EL (cell line): ENCODE measurements around the gene B9D1.

Experiments used
- DNase-seq: peaks from one replicate; pipeline ENCODE4 v3.0.0-alpha.2; 2016

The B9D1 gene

DNA sequence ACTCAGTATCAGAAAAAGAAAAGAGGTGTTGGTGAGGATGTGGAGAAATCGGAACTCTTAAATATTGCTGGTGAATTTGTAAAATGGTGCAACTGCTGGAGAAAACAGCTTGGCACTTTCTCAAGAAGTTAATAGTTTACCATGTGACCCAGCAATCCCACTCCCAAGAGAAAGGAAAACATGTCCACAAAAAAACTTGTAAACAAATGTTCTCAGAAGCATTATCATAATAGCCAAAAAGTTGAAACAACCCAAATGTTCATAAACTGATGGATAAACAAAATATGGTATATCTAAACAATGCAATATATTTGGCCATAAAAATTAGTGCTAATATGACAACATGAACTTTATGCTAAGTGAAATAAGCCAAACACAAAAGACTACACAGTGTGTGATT lies 13.2 kb upstream of the B9D1 start:
- no peak for DNase-seq

DNA sequence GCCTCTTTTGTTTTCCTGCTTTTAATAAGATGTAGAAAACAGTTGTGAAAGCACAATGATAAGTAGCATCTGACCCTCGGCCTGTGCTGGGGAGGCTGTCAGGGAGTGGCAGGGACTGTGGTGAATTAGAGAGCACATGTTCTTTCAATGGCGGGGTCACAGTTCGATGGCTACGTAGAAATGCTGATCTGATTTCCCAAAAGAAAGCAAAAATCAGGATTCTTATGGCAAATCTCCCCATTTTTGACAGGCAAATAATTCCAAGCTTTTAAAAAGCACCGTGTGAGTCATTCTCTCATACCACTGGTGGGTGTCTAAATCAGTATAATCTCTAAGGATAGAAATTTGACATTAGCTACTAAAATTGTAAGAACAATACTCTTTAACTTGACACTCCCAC lies 11.6 kb upstream of the B9D1 start:
- DNase-seq: no peak

DNA sequence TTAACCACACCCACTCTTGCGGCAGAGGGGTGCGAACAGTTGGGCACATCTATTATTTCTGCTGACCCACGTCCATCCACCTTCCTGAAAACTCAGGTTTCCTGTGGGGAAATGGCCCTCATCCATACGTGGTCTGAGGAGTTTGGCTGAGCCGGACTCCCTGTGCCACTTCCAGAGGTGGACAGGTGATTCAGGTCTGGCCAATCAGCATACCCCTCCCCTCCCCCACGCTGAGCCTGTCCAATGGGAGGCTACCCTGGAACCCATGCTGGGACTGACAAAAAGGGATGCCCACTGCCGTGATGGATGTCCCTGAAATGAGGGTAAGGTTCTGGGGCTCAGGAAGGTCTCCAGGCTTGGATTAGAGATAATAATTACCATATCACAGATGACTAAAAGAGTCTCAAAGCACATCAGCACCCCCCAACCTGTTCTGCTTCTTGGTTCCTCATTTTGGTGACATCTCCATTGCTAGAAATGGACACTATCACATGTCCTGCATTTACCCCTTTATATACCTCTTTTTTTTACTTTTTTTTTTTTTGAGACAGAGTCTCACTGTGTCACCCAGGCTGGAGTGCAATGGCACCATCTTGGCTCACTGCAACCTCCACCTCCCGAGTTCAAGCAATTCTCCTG lies 10.5 kb upstream of the B9D1 start:
- DNase-seq: no peak

DNA sequence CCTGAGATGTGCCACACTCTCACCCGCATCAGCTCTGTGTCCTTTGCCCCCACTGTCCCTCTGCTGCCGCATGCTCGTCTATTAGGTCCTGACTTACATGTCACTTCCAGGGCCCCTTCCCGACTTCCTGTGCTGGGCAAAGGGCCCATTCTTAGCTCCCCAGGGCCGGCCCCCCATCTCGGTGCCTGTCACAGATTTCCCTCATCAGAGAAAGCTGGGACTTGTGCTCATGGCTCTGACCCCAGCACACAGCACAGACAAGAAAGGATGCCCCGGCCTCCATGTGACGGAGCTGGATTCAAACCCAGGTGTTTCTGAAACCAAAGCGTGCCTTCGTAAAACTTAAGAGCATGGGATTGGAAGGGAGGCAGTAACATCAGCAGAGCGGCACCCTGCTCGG lies 9.9 kb upstream of the B9D1 start:
- DNase-seq: no peak

DNA sequence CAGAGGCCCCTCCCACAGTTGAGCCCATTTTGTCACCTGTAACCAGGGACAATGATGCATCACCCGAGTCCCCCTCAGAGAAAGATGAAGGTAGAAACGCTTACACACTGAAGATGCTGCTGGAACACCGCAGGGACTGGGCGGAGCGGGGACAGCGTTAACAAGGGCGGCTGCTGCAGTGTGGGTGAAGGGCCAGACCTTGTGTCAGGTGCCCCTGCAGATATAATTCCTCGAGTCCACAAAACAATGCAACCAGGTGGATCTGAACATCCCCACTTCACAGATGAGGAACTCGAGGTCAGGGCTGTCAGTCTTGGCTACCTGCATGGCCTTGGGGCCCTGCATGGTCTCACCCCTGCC lies 9.5 kb upstream of the B9D1 start:
- no peak for DNase-seq

DNA sequence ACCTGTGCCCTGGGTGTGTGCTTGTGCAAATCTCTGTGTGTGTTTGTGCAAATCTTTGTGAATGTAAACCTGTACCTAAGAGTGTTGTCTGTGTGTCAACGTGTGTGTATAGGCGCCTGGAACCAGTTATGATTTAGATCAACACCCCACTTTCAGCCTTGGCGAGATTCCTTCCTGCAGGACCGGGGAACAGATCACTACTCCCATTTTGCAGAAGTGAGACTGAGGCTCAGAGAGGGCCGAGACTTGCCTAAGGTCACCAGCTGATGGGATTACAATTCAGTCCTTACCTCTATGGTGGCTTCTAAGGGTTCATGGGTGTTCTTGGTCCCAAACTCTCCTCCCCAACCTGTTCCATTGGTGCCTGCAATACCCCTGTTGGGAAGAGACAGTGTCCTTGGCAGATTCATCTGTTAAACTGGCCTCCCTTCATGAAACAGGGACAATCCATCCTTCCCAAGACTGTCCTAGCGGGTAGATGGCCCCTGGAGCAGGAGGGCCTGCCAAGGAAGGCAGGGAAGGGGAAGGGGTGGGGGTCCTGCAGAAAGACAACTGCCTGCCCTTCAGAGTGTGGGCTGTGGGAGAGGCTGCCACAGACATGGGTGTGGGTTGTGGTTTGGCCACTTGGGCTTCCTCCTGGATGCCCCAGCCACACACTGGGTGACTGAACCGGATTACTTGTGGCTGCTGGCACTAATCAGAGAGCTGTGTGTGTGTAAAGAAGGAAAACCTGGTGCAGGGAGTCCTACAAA lies 8.9 kb upstream of the B9D1 start:
- no peak for DNase-seq

DNA sequence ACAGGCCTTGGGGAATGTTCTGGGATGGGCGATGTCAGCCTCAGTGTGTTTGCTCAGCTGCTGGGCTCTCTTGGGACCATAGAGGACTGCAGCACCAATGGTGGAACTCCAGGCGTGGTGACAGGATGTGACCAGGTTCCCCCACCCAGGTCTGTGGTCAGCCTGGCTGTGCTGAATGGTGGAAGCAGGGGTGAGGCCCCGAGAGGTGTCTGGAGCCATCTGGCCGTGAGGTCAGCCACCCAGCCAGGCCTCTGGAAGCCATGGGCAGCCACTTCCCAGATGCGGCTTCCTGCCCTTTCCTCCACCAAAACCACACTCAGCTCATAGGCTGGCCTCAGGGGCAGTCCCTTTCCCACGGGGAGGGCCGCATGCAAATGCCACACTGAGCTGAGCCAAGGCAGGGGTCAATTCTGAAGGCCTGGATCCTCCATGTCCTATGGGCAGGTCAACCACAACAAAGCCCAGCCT lies 8.0 kb upstream of the B9D1 start:
- DNase-seq: no peak

DNA sequence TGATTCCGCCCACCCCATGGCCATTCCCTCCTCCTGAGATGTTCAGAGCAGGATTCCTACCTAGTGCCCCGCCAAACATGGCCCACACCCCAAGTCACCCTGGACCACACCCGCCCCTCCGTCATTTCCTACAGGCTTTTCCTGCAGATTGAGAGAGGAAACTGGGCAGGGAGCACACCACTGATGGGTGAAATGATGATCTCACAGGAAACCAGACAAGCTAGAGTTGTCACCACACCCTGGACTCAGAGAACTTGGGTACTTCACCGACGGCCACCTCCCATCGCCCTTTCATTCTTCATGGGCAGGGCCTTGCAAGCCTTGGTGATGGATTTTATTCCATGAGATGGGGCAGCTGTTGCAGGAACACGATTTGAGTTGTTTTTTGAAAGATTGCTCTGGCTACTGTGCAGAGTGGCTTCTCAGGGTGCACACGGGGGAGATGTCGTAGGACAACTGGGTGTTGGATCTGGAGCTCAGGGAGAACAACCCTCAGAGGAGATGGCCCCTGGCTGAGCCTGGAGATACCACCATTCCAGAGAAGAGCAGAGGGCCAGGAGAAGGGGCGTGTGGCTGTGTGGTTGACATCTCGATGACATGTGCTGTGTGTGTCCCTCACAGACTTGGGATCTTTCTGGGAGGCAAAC lies 7.4 kb upstream of the B9D1 start:
- no peak for DNase-seq

DNA sequence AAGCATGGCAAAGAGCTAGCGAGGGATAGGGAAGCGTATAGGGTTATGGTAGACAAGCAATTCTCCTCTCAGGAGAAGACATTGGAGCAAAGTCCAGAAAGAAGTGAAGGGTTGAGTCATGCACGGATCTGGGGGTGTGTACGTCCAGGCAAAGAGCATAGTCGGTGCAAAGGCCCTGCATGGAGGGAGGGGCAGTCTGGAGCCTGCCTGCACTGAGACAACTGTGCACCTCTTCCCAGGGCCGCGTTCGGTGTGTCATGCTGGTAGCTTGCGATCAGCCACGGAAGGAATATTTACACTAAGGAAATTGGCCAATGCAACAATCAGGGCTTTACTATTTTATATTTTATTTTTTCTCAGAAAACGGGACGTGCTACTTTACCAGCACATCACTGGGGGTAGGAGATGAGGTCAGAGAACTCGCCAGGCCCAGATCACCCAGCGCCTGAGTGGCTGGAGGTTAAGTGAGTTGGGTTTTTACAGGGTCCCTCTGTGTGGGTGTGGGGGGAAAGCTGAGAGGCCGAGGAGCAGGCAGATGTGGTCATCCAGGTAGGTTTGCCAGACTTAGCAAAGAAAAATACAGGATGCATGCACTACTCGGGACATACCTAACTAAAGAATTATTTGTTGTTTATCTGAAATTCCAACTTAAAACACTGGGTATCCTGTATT lies 6.7 kb upstream of the B9D1 start:
- DNase-seq: no peak

DNA sequence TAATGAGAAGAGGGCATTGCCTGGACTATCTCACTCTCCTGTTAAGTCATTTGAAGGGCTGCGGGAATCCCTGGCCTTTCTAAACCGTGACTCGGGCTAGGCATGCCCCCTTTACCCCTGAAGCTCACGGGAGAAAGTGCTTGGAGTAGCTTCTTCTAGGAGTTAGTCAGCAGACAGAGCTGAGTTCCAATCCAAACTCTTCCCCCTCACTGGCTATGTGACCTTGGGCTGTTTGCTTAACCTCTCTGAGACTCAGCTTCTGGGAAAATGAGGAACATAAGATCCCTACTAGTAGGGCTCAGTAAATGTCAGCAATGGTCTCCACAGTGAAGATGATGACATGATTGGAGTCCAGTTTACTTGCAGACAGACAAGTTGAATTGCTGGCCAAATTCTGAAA lies 5.7 kb upstream of the B9D1 start:
- no peak for DNase-seq

DNA sequence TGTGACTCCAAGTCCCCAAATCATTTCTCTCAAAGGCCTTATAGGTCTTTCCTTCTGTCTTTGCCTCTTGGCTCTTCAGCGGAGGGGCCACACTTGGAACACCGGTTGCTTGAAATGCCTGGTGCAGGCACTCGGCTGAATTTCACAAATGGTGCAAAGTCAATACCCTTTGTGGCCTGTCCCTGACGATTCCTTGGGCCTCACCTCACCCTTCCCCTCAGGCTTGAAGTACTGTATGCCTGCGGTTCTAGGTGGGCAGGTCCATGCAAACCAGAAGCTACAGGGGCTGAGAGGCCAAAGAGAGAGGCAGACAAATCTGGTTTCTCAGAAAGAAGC lies 4.1 kb upstream of the B9D1 start:
- no peak for DNase-seq

DNA sequence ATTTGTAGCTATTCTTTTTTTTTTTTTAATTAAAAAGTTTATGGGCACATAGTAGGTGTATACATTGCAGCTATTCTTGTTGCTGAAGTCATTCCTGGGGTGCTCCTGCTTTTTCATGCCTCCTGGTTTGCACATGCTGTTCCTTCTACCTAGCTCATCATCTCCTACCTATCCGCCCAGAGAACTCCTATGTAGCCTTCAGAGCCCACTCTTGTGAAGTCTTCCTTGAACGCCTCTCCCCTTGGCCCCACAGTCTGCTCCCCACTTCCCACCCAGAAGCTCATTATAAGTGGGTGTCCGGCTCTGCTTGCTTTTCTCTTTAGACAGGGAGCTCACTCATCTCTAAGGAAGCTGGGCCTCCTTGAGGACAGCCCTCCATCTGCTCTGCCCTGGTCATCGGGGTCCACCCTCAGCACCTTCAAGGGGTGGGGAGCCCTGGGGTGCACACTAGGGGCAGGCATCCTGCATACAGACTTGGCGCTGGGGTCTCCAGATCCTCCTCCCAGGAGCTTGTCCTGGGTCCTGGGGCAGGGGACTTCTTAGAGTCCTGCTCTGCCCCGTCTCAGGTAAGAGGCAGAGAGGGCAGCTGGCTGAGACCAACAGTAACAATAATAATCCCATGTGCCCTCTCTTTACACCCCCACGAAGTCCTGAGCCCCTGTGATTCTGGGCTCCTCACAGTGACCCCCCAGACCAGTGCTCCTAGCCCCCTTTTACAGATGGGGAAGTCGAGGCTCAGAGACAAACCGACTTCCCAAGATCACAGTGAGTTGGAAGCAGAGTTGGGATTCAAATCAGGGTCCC lies 3.5 kb upstream of the B9D1 start:
- DNase-seq: no peak

DNA sequence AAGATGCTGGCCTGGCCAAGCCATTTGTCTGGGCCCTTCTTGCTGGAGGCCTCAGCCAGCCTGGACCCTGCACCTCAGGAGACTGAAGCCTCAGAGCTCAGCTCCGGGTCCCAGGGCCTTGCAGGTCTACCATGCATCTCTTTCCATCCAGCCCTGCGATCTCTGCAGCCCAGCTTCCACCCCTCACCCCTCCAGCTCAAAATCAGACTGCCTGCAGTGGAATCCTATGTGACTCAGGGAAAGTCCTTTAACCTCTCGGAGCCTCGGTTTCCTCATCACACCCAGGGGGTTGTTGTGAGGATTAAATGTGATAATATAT lies 2.9 kb upstream of the B9D1 start:
- DNase-seq: no peak

DNA sequence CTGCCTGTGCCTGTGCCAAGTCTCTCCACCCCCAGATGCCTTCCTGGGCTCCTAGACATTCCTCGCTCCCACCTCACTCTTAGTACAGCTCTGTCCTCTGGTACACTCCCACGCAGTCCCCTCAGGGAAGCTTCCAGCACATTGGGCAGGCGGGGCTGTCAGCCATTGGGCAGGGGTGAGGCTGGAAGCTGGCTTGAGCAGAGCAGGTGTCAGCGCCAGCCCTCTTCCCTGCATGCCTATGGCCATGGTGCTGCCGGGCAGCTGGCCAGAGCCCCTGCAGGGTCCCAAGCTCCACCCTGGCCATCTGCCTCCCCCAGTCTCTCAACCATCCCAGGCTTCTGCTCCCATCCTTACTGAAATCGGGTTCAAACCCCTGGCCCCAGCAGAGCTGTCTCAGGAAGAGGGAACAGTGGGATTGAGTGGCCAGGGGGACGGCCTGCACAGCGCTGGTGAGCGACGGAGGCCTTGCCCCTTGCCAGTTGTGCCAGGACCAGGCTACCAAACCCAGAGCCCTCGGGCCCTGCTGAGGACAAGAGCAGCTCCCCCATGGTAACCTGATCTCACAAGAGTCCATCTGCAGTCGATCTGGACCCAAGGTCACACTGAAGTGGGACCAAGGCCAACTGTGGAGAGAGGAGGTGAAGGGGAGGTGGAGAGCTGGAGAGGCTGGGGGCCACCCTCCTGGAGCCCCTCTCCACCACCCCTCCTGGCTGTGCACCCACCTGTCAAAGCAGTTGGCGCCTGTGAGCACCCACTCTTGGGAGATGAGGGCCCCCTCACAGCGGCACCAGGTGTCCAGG lies 2.4 kb upstream of the B9D1 start:
- DNase-seq: peak; percentile 51

DNA sequence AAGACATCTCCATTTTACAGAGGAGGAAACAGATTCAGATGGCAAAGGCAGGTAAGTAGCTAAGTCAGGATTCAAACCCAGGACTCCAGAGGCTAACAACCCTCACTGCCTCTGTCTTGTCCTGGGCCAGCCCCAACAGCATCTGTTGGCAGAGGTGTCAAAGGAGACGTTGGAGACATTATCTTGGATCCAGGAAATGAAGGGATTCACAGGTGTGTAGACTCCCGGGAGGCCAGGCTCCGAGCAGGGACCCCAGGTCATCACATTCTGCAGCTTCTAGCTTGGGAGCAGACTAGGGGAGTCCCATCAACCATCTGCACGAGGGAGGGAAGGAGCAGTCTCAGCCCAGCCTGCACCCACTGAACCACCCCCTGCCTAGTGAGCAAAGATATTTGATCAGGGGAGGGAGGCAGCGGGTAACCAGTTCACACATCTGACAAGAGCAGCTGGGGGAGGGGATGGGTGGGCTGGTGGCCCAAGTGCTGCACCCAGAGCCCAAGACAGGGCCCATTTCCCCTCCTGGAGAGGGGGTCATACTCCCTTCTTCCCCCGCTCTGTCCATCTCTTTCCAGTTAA lies 1.0 kb upstream of the B9D1 start:
- no peak for DNase-seq

DNA sequence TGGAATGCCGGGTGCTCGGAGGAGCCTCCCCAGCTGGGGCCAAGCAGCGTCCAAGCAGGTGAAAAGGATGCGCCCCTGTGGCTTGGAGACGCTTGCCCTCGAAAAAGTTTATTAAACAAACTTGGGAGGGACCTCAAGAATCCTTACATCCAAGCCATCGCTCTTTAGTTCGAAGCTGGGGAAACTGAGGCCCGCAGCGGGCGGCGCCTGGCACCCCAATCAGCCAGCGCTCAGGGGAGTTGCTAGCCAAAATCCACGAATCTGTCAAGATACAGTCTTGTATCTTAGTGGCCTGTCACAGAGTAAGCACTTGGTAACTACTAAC lies 553 bp upstream of the B9D1 start:
- DNase-seq: no peak

DNA sequence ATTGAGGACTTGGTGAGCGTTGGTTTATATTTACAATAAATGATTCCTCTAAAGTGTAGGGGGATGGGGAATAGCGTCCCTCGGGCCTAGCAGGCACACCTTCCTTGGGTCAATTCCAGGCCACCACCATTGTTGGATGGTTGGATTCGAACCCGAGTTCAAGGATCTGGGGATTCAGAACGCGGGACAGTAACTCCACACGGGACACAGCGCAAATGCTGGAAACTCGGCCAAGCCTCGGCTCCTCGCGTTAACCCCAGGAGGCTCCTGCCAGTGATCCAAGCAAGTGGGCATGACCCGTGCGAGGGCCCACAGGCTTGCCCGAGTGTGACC lies 613 bp downstream of the B9D1 start:
- no peak for DNase-seq

DNA sequence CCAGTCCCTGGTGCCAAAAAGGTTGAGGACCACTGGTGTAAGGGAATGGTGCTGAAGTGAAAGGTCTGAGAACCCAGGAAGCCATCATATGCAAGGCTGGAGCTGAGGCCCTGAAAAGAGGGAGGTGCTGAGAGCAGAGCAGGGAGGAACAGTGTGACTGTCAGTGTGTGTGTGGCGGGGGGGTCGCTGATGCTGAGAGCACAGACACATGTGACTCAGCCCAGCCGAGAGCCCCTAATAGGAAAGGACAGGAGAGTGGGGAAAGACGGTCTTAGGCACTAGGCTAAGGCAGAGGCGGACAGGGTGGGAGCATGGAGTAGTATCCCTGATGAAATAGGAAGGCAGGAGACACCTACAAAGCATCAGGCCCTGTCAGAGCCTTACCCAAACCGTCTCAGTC lies 1.2 kb downstream of the B9D1 start:
- no peak for DNase-seq

DNA sequence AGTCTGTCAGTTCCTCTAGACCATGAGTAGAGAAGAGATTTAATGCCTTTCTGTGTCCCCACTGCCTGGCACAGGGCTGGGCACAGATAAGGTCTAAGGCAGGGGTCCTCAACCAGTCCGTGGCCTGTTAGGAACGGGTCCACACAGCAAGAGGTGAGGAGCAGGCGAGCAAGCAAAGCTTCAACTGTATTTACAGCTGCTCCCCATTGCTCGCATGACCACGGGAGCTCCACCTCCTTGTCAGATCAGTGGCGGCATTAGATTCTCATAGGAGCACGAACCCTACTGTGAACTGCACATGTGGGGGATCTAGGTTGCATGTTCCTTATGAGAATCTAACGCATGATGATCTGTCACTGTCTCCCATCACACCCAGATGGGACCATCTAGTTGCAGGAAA lies 1.8 kb downstream of the B9D1 start:
- DNase-seq: no peak

DNA sequence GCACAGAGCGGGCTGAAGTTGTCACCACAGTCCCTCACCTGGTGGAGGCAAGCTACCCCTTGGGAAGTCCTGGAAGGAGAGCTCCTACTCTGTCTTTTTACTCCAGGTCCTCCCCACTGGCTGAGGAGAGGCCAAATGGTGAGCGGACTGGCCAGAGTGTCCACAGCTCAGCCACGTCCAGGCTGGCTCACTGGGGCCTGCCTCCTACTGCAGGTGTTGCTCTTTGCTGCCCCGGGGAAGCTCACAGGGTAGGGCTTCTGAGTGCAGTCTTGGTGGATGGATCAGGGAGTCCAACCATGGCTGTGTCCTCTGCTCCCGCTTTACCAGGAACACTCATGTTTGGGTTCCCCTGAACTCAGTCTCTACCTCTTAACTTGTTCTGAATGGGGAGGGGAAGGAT lies 2.7 kb downstream of the B9D1 start:
- DNase-seq: no peak

DNA sequence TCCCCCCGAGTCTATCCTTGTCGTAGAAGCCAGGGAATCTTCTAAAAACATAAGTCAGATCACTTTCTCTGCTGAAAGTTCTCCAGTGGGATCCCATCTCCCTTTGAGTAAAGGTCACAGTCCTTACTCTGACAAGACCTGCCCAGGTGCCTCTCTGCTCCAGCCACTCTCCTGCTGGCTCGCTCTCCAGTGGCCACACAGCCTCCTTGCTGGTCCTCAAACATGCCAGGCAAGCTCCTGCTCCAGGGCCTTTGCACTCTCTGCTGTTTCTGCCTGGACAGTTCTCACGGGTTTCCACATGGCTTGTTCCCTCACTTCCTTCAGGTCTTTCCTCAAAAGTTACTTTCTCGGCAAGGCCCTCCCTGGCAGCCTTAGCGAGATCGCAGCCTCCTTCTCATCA lies 3.4 kb downstream of the B9D1 start:
- no peak for DNase-seq

DNA sequence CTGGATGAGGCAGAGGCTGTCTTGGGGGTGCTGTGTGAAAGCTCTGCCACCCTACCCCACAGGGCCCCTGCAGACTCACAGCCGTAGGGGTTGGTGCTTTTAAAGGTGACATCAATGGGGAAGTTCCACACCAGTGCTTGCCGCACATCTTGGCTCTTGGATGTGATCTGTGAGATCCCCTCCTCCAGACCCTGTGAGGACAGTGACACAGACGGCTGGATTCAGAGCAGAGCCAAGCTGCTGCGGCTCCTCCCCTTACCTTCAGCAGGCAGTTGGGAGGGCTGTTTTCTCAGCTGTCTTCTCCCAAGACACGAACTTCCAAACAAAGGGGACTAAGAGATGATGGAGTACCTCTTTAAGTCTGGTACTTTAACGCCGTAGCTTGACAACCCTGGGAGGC lies 4.8 kb downstream of the B9D1 start:
- DNase-seq: no peak

DNA sequence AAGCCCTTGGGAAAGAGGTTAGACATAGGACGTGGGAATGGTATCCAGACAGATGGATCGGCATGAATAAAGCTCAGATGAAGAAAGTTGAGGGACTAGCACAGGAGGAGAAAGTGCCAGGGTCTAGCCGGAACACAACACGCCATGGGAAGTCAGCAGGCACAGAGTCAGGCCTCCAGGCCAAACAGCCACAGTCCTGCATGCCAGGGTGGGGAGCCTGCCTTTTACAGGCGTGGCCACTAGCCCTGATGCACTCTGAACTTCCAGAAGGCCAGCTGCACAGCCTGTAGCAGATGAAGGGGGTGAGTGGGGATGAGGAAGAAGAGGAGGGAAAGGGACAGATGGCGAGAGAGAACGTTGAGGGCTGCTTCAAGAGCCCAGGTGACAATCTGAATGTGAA lies 5.2 kb downstream of the B9D1 start:
- DNase-seq: no peak
